ENCODE data around the gene P4HA3.

P4HA3 gene

GRCh38 chr11:74316772-74317505, 5.5 kb upstream of the P4HA3 start:
- no peak for DNase-seq (ENCODE audit: low spot score)

GRCh38 chr11:74312326-74312725, 886 bp upstream of the P4HA3 start:
- DNase-seq (ENCODE audit: low spot score), result no peak

GRCh38 chr11:74310857-74311256, 583 bp downstream of the P4HA3 start:
- no peak for DNase-seq (ENCODE audit: low spot score)

- DNase-seq (ENCODE audit: low spot score), result no peak
Observed at GRCh38 chr11:74307434-74307833, 4.0 kb downstream of the P4HA3 start.

- no peak for DNase-seq (ENCODE audit: low spot score)
Observed at GRCh38 chr11:74306435-74307175, 4.8 kb downstream of the P4HA3 start.

GRCh38 chr11:74299015-74299414, 12.4 kb downstream of the P4HA3 start:
- DNase-seq (ENCODE audit: low spot score), result no peak

- DNase-seq (ENCODE audit: low spot score), result no peak
Observed at GRCh38 chr11:74297484-74297883, 14.0 kb downstream of the P4HA3 start.

GRCh38 chr11:74288911-74289310, 22.5 kb downstream of the P4HA3 start:
- DNase-seq (ENCODE audit: low spot score), result no peak

GRCh38 chr11:74288161-74288560, 23.3 kb downstream of the P4HA3 start:
- peak; percentile 94 for DNase-seq (ENCODE audit: low spot score)

- no peak for DNase-seq (ENCODE audit: low spot score)
Observed at GRCh38 chr11:74284466-74284865, 27.0 kb downstream of the P4HA3 start.

- DNase-seq (ENCODE audit: low spot score), result no peak
Observed at GRCh38 chr11:74283580-74284180, 27.8 kb downstream of the P4HA3 start.

- no peak for DNase-seq (ENCODE audit: low spot score)
Observed at GRCh38 chr11:74282914-74283371, 28.5 kb downstream of the P4HA3 start.

GRCh38 chr11:74282421-74282820, 29.0 kb downstream of the P4HA3 start:
- no peak for DNase-seq (ENCODE audit: low spot score)

GRCh38 chr11:74280494-74280893, 30.9 kb downstream of the P4HA3 start:
- no peak for DNase-seq (ENCODE audit: low spot score)

GRCh38 chr11:74279256-74279655, 32.2 kb downstream of the P4HA3 start:
- DNase-seq (ENCODE audit: low spot score), result no peak

- peak; percentile 13 for DNase-seq (ENCODE audit: low spot score)
Observed at GRCh38 chr11:74278721-74279161, 32.7 kb downstream of the P4HA3 start.

- DNase-seq (ENCODE audit: low spot score), result no peak
Observed at GRCh38 chr11:74278103-74278502, 33.3 kb downstream of the P4HA3 start.

- no peak for DNase-seq (ENCODE audit: low spot score)
Observed at GRCh38 chr11:74276581-74276980, 34.9 kb downstream of the P4HA3 start.

- no peak for DNase-seq (ENCODE audit: low spot score)
Observed at GRCh38 chr11:74272276-74272675, 39.2 kb downstream of the P4HA3 start.

- no peak for DNase-seq (ENCODE audit: low spot score)
Observed at GRCh38 chr11:74269161-74269811, 42.2 kb downstream of the P4HA3 start.

GRCh38 chr11:74268456-74268855, 43.0 kb downstream of the P4HA3 start:
- DNase-seq (ENCODE audit: low spot score), result no peak

GRCh38 chr11:74267014-74267413, 44.4 kb downstream of the P4HA3 start:
- no peak for DNase-seq (ENCODE audit: low spot score)
